Caco-2 (cell line): Measurements from ENCODE around the gene IQSEC3. TPM values are rescaled to one million over a fixed set of nuclear protein-coding genes. Genes with fewer than 3 reads are reported as not detected.

ENCODE experiments used
- BruUV-seq: library from RNA; stranded (reverse); fragments of 400-500 nt; replicated peaks from 2 replicates; lab custom pipeline; 2021; lab: Mats Ljungman, UMichigan
- CTCF ChIA-PET: fragments of 300-600 bp; sonication (Branson Sonifier 250); formaldehyde crosslinking; loops from one replicate; lab custom pipeline; 2022; ENCODE audit warnings: antibody characterized with exemption; lab: Charles Lee
- POLR2A ChIA-PET: fragments of 300-600 bp; sonication (Branson Sonifier 250); formaldehyde crosslinking; loops from one replicate; lab custom pipeline; 2022; ENCODE audit warnings: antibody characterized with exemption; lab: Charles Lee
- DNase-seq, 2 experiments: peaks; one replicate each; pipeline versions ENCODE4 v3.0.0 to v3.0.0-alpha.2; 2020 to 2022
- H3K27me3 ChIP-seq: replicated peaks from 2 replicates; pipeline ENCODE4 v1.6.0; 2011; ENCODE audit warnings: low read length; ENCODE audit not compliant: control insufficient read depth, insufficient read depth
- H3K36me3 ChIP-seq: 2 replicates; pipeline ENCODE4 v1.5.1; 2011; ENCODE audit warnings: low read length; ENCODE audit not compliant: control insufficient read depth, insufficient read depth
- H3K4me1 ChIP-seq: fragments of 250-450 bp; sonication (Bioruptor Pico); 2 replicates; pipeline ENCODE4 v1.5.1; 2020; ENCODE audit warnings: mild to moderate bottlenecking
- H3K4me3 ChIP-seq: 2 replicates; pipeline ENCODE4 v1.5.1; 2011; ENCODE audit warnings: low read depth, mild to moderate bottlenecking, control low read depth, low read length
- H3K9me3 ChIP-seq: fragments of 250-450 bp; sonication (Bioruptor Pico); 2 replicates; pipeline ENCODE4 v1.5.1; 2020; ENCODE audit warnings: mild to moderate bottlenecking, moderate library complexity
- H3K27ac Mint-ChIP-seq: one replicate; pipeline ENCODE4 v1.8.0; 2022; ENCODE audit warnings: mixed read lengths; ENCODE audit not compliant: unreplicated experiment
- H3K27me3 Mint-ChIP-seq: one replicate; pipeline ENCODE4 v1.8.0; 2022; ENCODE audit warnings: mixed read lengths; ENCODE audit not compliant: insufficient read depth, unreplicated experiment
- H3K36me3 Mint-ChIP-seq: one replicate; pipeline ENCODE4 v1.8.0; 2022; ENCODE audit warnings: mild to moderate bottlenecking, mixed read lengths; ENCODE audit not compliant: insufficient read depth, unreplicated experiment
- H3K4me1 Mint-ChIP-seq: one replicate; pipeline ENCODE4 v1.8.0; 2022; ENCODE audit warnings: low read depth, mixed read lengths; ENCODE audit not compliant: unreplicated experiment
- H3K4me3 Mint-ChIP-seq: one replicate; pipeline ENCODE4 v1.8.0; 2022; ENCODE audit warnings: mild to moderate bottlenecking, moderate library complexity, mixed read lengths; ENCODE audit not compliant: unreplicated experiment
- H3K9me3 Mint-ChIP-seq: one replicate; pipeline ENCODE4 v1.8.0; 2022; ENCODE audit warnings: mixed read lengths; ENCODE audit not compliant: unreplicated experiment
- intact Hi-C: fragments of 100-400 bp; cut with micrococcal nuclease; formaldehyde crosslinking; loops from one replicate; pipeline ENCODE4 v1.10.0; 2022; ENCODE audit not compliant: unreplicated experiment
- total RNA-seq: library from RNA; stranded (reverse); gene quantifications from 2 replicates; pipeline ENCODE4 v1.2.3, GENCODE V29; 2022
- TF ChIP-seq, protein P1 (sequence below), 2 experiments: fragments of 200-600 bp in 1 of 2; IDR thresholded peaks; 1 replicate in 1 of 2; 2 replicates in 1 of 2; pipeline versions ENCODE4 v1.5.1 to v1.8.0; 2011 to 2022; ENCODE audit warnings: antibody characterized with exemption in 1 of 2, control low read depth in 1 of 2, inconsistent platforms in 1 of 2, low read depth in 1 of 2, low read length in 1 of 2, mild to moderate bottlenecking in 1 of 2, moderate library complexity in 1 of 2; ENCODE audit not compliant: insufficient read depth in 1 of 2, severe bottlenecking in 1 of 2, unreplicated experiment in 1 of 2

Gene IQSEC3
- total RNA-seq, 1 experiment from 2014 or later, result 0.59 TPM

DNA sequence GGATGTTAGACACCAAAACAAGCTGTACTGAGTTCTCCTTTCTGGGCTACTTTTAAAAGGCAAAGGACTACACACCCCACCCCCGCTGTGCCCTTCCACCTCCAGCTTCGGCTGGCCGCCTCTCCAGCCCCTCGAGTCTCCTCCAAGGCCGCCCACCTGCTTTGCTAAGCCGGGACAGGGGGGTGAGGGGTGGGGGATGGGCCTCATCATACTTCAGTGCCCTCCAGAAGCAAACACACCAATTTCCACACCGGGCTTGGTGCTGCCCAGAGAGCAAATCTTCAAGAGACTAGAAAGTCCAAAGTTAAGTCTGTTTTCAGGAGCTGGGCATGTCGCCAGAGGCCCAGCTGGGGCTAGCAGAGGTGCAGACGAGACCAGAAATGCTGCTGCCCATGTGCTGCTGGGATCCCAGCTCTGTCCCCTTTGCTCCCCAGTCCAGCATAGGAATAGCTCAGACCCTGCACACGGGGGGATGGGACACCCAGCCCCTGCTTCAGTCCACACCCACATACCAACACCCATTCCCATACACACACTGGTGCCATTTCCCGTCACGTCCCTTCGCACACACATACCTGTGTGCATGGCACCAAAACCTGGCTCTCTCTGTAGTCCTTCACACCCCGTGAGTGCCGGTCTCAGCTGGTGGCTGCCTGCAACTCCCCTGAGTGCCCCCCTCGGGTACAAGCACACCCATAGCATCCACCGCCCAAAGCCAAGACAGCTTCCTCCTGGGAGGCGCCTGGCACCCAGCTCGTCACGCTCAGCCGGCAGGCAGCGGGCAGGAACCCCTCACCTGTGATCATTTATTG lies 146.4 kb downstream of the IQSEC3 start:
- no peaks in the 10 kb centered on the region for H3K36me3 Mint-ChIP-seq
- H3K36me3 ChIP-seq, result no peaks in the 10 kb centered on the region
- H3K27ac Mint-ChIP-seq, result no peak overlapping the region
- BruUV-seq, result no TSS peak
- no peaks in the 10 kb centered on the region for H3K9me3 ChIP-seq
- peaks cover 2% of the 10 kb centered on the region for H3K27me3 Mint-ChIP-seq
- POLR2A ChIA-PET, result no interaction called here
- H3K4me3 ChIP-seq, result no peak overlapping the region
- CTCF ChIA-PET, result interaction anchor here (0.6 to 1.1 kb wide), 2 partner anchors 20 to 73 kb away, joined by 3 read pairs; no protein-coding TSS in a partner anchor
- H3K4me3 Mint-ChIP-seq, result no peak overlapping the region
- H3K4me1 ChIP-seq, result peaks cover 25% of the 10 kb centered on the region
- H3K9me3 Mint-ChIP-seq, result no peaks in the 10 kb centered on the region
- TF ChIP-seq, protein P1, sequence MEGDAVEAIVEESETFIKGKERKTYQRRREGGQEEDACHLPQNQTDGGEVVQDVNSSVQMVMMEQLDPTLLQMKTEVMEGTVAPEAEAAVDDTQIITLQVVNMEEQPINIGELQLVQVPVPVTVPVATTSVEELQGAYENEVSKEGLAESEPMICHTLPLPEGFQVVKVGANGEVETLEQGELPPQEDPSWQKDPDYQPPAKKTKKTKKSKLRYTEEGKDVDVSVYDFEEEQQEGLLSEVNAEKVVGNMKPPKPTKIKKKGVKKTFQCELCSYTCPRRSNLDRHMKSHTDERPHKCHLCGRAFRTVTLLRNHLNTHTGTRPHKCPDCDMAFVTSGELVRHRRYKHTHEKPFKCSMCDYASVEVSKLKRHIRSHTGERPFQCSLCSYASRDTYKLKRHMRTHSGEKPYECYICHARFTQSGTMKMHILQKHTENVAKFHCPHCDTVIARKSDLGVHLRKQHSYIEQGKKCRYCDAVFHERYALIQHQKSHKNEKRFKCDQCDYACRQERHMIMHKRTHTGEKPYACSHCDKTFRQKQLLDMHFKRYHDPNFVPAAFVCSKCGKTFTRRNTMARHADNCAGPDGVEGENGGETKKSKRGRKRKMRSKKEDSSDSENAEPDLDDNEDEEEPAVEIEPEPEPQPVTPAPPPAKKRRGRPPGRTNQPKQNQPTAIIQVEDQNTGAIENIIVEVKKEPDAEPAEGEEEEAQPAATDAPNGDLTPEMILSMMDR (IDR thresholded peaks at IDR 0.05; ENCODE audit: insufficient read depth in 1 of 2, low read depth in 1 of 2, low read length in 1 of 2, severe bottlenecking in 1 of 2, unreplicated experiment in 1 of 2), result no peak
- intact Hi-C loops, result no loop called here
- no peaks in the 10 kb centered on the region for H3K27me3 ChIP-seq
- no peak for DNase-seq
- H3K4me1 Mint-ChIP-seq, result peaks cover 39% of the 10 kb centered on the region

DNA sequence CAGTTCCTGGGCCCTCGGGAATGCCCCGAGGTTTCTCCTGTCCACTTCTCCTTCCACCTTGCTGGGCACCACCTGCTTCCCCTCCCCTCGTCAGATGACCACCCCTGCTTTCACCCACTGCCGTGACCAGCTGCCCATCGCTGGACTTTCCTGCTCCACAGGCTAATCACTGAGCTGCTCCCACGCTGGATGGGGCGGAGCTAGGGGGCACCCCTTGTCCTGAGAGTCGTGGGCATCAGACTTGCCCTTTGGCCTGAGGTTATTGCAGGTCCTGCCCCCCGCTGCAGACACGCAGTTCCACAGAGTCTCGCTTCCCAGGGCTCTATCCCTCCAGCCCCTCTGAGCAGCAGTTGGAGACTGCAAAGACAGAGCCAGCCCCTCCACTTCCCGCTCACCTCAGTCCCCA lies 147.0 kb downstream of the IQSEC3 start:
- Mint-ChIP-seq H3K4me3 (no peak overlapping the region), H3K4me1 (peaks cover 39% of the 10 kb centered on the region), H3K9me3 (no peaks in the 10 kb centered on the region), H3K36me3 (no peaks in the 10 kb centered on the region), H3K27ac (no peak overlapping the region), H3K27me3 (peaks cover 2% of the 10 kb centered on the region)
- ChIA-PET CTCF (interaction anchor here (0.6 to 1.1 kb wide), 2 partner anchors 19 to 73 kb away, joined by 3 read pairs; no protein-coding TSS in a partner anchor), POLR2A (no interaction called here)
- no peaks in the 10 kb centered on the region for H3K27me3 ChIP-seq
- TF ChIP-seq, protein P1 (IDR thresholded peaks at IDR 0.05; ENCODE audit: insufficient read depth in 1 of 2, low read depth in 1 of 2, low read length in 1 of 2, severe bottlenecking in 1 of 2, unreplicated experiment in 1 of 2), result no peak
- BruUV-seq, result no TSS peak
- intact Hi-C loops, result no loop called here
- no peak for DNase-seq
- no peaks in the 10 kb centered on the region for H3K36me3 ChIP-seq
- H3K4me3 ChIP-seq, result no peak overlapping the region
- peaks cover 25% of the 10 kb centered on the region for H3K4me1 ChIP-seq
- no peaks in the 10 kb centered on the region for H3K9me3 ChIP-seq

DNA sequence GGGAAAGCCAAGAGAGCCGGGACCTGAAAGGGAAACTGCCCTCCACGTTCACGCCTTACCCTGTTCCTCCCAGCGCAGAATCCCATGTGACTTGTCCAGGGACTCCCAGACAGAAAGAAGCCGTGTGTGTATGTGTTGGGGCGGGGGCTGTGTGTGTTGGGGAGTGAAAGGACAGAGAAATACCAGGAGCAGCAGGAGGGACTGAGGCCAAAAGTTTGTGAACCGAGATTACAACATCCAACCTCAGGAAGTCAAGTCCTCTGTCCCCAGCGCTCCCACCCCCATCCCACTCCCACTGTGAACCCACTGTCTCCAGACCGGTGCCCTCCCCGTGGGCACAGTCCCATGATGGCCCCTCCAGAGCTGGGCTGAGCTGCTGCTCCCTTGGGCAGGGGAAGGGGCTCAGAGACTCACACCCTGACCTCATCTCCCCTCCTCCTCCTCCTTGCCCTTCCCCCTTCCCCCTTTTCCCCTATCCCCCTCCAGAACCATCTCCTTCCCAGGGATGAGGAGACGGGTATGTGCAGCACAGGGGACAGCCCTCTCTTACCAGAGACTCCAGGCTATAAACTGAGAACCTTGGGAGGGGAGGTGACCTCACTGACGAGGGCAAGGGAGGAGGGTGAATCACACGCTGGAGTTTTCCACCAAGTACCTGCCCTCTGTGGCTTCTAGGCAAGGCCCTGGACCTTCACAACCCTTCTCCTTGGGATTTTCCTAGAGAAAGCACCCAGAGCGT lies 147.6 kb downstream of the IQSEC3 start, which contains the start of gene SLC6A12:
TSS of gene SLC6A12 (minus strand) at position 155 of the 739 bp plus-strand sequence. CDS start 4,171 bp downstream, outside the sequence.
- H3K36me3 ChIP-seq, result no peaks in the 10 kb centered on the region
- ChIA-PET CTCF (no interaction called here), POLR2A (no interaction called here)
- H3K4me1 ChIP-seq, result peaks cover 25% of the 10 kb centered on the region
- H3K27me3 ChIP-seq, result no peaks in the 10 kb centered on the region
- TF ChIP-seq, protein P1 (IDR thresholded peaks at IDR 0.05; ENCODE audit: insufficient read depth in 1 of 2, low read depth in 1 of 2, low read length in 1 of 2, severe bottlenecking in 1 of 2, unreplicated experiment in 1 of 2), result no peak
- Mint-ChIP-seq H3K9me3 (no peaks in the 10 kb centered on the region), H3K27ac (no peak within 1 kb of the TSS), H3K4me1 (peaks cover 36% of the 10 kb centered on the region), H3K36me3 (no peaks in the 10 kb centered on the region), H3K27me3 (peaks cover 2% of the 10 kb centered on the region), H3K4me3 (no peak within 1 kb of the TSS)
- no TSS peak for BruUV-seq
- no peak for DNase-seq
- H3K9me3 ChIP-seq, result no peaks in the 10 kb centered on the region
- intact Hi-C loops, result no loop called here
- H3K4me3 ChIP-seq, result no peak within 1 kb of the TSS
